HUES48 (cell line): Measurements from ENCODE around the gene MUC20.
"Not testable (repeated sequence)": the region's sequence is repeated elsewhere in the genome, so short reads cannot be mapped to it uniquely, and the experiment has no call there.

Experiments used
- H3K27ac ChIP-seq: one replicate; pipeline ENCODE4 v1.7.0; 2013; ENCODE audit warnings: low read depth, low read length, inconsistent platforms
- H3K27me3 ChIP-seq: 2 replicates; pipeline ENCODE4 v1.6.1; 2013; ENCODE audit warnings: mild to moderate bottlenecking, low read length; ENCODE audit not compliant: control insufficient read depth, insufficient read depth
- H3K36me3 ChIP-seq: 2 replicates; pipeline ENCODE4 v1.6.1; 2013; ENCODE audit warnings: low read length; ENCODE audit not compliant: control insufficient read depth, insufficient read depth
- H3K4me1 ChIP-seq: 2 replicates; pipeline ENCODE4 v1.6.1; 2013; ENCODE audit warnings: mild to moderate bottlenecking, low read length; ENCODE audit not compliant: control insufficient read depth, insufficient read depth
- H3K4me3 ChIP-seq: 2 replicates; pipeline ENCODE4 v1.5.1; 2013; ENCODE audit warnings: mild to moderate bottlenecking, low read depth, low read length
- H3K9ac ChIP-seq: 2 replicates; pipeline ENCODE4 v1.6.1; 2013; ENCODE audit warnings: mild to moderate bottlenecking, low read depth, low read length, moderate library complexity
- H3K9me3 ChIP-seq: 2 replicates; pipeline ENCODE4 v1.6.1; 2013; ENCODE audit warnings: low read length; ENCODE audit not compliant: control insufficient read depth, insufficient read depth

The MUC20 gene

DNA sequence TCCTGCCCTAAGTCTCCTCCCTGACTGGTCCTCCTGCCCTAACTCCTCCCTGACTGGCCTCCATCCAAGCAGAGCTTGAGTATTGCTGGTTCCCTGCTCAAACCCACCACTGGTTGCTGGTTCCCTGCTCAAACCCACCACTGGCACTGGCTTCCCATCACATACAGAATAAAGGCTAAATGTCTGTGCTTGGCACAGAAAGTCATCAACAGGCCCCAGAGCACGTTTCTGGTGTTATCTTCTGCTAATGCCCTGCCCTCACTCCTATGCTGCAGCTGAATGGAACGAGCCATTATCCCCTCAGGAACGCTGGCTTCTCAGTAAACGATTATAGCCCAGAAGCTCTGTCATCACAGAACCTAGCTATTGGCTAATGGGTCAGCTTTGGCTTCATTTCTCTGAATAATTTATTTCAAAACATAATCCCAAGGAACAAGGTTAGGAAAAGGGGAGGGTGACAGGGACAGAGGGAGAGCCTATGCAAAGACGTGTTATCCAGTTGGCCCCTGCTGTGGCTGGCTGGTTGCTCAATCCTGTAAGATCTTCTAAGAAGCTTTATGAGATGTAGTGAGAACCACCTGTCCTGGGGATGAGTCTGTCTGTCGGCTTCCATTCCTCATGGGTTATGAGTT, 6.3 kb upstream of the MUC20 start:
- Histone ChIP-seq H3K27ac (no peak overlapping the region), H3K9me3 (no peaks in the 10 kb centered on the region), H3K4me1 (peaks cover 11% of the 10 kb centered on the region), H3K4me3 (no peak overlapping the region), H3K27me3 (no peaks in the 10 kb centered on the region), H3K9ac (no peak overlapping the region), H3K36me3 (no peaks in the 10 kb centered on the region)

DNA sequence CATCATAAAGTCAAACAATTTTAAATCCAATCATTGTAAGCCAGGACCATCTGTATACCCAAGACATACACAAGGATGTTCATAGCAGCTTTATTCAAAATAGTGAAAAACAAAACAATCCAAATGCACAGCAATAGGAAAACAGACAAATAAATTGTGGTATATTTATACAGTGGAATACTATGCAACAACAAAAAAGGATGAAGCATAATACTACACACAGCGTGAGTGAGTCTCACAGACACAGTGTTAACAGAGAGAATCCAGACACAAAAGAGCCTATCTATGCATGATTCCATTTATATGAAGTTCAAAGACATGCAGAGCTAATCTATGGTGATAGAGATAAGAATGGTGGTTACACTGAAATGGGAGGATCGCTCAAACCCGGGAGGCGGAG, 5.6 kb upstream of the MUC20 start:
- Histone ChIP-seq H3K36me3 (no peaks in the 10 kb centered on the region), H3K27me3 (no peaks in the 10 kb centered on the region), H3K27ac (no peak overlapping the region), H3K9me3 (no peaks in the 10 kb centered on the region), H3K4me1 (peaks cover 11% of the 10 kb centered on the region), H3K9ac (no peak overlapping the region), H3K4me3 (no peak overlapping the region)

GRCh38 chr3:195715583-195716266, 5.1 kb upstream of the MUC20 start:
- peaks cover 11% of the 10 kb centered on the region for H3K4me1 ChIP-seq
- H3K36me3 ChIP-seq = no peaks in the 10 kb centered on the region
- H3K27ac ChIP-seq = no peak overlapping the region
- H3K4me3 ChIP-seq = no peak overlapping the region
- no peak overlapping the region for H3K9ac ChIP-seq
- no peaks in the 10 kb centered on the region for H3K27me3 ChIP-seq
- no peaks in the 10 kb centered on the region for H3K9me3 ChIP-seq

GRCh38 chr3:195717416-195717815, 3.4 kb upstream of the MUC20 start:
- peaks cover 11% of the 10 kb centered on the region for H3K4me1 ChIP-seq
- no peak overlapping the region for H3K4me3 ChIP-seq
- H3K36me3 ChIP-seq = no peaks in the 10 kb centered on the region
- no peaks in the 10 kb centered on the region for H3K9me3 ChIP-seq
- no peaks in the 10 kb centered on the region for H3K27me3 ChIP-seq
- no peak overlapping the region for H3K9ac ChIP-seq
- H3K27ac ChIP-seq = no peak overlapping the region

DNA sequence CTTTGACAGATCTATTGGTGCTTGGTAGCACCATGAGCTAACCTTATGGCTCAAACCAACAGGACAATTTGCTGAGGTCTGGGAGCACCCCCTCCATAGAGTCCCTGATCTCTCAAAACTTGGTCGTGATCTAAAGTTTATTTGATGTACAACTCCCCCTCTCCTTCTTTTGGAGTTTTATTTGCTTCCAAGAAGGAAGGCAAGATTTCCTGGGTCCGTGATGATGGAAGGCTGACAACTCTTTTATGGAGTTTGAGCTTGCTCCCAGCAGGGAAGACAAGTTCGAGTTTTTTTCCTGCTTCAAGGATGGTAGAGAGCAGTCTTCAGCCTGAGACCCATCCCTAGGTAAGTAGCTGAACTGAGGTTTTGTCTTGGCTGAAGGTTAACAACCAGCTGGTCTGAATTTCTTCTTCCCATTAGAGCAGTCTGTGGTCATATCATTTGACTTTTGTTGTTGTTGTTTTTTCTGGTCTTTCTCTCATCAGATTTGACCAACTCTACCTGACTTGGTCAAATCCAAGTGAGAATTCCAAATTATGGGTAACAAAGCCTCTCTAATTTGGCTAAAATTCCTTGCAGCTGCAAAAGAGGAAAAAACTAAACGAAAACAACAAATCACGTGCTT, 2.8 kb upstream of the MUC20 start:
- no peak overlapping the region for H3K27ac ChIP-seq
- no peak overlapping the region for H3K4me3 ChIP-seq
- H3K36me3 ChIP-seq = no peaks in the 10 kb centered on the region
- no peaks in the 10 kb centered on the region for H3K27me3 ChIP-seq
- H3K4me1 ChIP-seq = peaks cover 11% of the 10 kb centered on the region
- no peaks in the 10 kb centered on the region for H3K9me3 ChIP-seq
- no peak overlapping the region for H3K9ac ChIP-seq

DNA sequence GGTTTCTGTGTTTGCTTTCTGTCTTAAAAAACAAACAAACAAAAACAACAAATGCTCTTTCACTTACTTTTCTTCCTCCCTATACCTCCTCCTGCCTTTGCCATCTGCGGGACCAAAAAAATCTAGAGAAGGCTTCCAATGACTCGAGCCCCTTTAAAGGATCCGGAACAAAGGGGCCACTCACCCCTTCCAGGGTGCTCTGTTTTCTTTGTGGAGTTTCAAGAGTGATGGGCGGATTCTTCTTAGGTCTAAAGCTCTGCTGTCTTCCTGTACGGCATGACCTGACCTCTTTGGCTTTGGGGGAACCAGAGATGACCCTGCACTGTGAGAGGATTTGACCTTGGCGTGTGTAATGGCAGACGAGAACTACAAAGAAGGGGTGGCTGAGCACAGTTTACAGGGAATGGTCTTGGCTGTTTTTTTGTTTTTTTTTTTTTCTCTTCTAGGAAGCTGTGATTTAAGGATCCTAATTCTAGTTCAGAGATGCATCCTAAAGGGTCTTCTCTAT, 2.2 kb upstream of the MUC20 start:
- Histone ChIP-seq H3K27ac (no peak overlapping the region), H3K4me3 (no peak overlapping the region), H3K4me1 (peaks cover 11% of the 10 kb centered on the region), H3K27me3 (no peaks in the 10 kb centered on the region), H3K36me3 (no peaks in the 10 kb centered on the region), H3K9ac (no peak overlapping the region), H3K9me3 (no peaks in the 10 kb centered on the region)

DNA sequence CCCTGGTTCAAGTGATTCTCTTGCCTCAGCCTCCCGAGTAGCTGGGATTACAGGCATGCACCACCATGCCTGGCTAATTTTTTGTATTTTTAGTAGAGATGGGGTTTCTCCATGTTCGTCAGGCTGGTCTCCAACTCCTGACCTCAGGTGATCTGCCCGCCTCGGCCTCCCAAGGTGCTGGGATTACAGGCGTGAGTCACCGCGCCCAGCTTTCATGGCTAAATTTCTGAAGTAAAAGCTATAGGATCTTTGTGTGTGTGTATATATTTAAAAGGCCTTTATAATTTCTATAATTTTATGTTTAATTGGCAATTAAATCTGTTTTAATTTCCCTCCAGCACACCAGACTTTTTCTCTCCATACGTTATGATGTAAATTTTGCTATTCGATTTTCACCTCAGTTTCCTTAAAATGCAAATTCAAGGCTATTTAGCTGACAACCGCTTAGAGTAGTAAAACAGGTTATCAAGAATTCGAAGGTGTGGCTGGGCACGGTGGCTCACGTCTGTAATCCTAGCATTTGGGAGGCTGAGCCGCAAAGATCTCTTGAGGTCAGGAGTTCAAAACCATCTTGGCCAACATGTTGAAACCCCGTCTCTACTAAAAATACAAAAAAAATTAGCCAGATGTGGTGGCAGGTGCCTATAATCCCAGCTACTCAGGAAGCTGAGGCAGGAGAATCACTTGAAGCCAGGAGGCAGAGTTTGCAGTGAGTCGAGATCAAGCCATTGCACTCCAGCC, 1.1 kb upstream of the MUC20 start:
- H3K27me3 ChIP-seq, H3K4me3 ChIP-seq, H3K27ac ChIP-seq, H3K9ac ChIP-seq, H3K9me3 ChIP-seq, H3K36me3 ChIP-seq: not testable (repeated sequence)
- peaks cover 11% of the 10 kb centered on the region for H3K4me1 ChIP-seq

- peaks cover 11% of the 10 kb centered on the region for H3K4me1 ChIP-seq
- H3K36me3 ChIP-seq, H3K27ac ChIP-seq, H3K9me3 ChIP-seq, H3K4me3 ChIP-seq, H3K27me3 ChIP-seq, H3K9ac ChIP-seq: not testable (repeated sequence)
These were observed 1.6 kb downstream of the MUC20 start for GRCh38 chr3:195722139-195722995.

GRCh38 chr3:195722996-195723345, 2.2 kb downstream of the MUC20 start:
- H3K27me3 ChIP-seq, H3K9ac ChIP-seq, H3K36me3 ChIP-seq, H3K9me3 ChIP-seq, H3K4me3 ChIP-seq, H3K27ac ChIP-seq: not testable (repeated sequence)
- H3K4me1 ChIP-seq = peaks cover 11% of the 10 kb centered on the region

DNA sequence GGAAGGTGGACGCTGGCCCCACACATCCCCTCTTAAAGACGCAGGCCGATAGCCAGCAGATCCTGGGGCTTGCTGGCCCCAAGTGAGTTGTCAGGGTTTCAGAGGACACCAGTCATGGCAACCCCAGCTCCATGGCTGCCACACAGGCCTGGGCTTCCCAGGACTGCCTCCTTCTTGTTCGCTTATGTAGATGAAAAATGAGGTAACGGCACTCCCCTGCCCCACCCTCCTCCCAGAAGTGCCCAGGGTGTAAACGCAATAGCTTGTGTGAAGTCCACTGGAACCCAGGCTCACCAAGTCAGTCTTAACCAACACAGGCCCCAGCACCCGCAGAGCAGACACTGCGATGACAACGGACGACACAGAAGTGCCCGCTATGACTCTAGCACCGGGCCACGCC, 3.6 kb downstream of the MUC20 start:
- not testable (repeated sequence) for H3K9ac ChIP-seq, H3K27ac ChIP-seq, H3K9me3 ChIP-seq, H3K27me3 ChIP-seq, H3K36me3 ChIP-seq, H3K4me1 ChIP-seq, H3K4me3 ChIP-seq
